Measurements from ENCODE around the gene SPINK9.
"Not testable (repeated sequence)": the region's sequence is repeated elsewhere in the genome, so short reads cannot be mapped to it uniquely, and the experiment has no call there.

The SPINK9 gene

GRCh38 chr5:148311484-148311883 lies 23.9 kb upstream of the SPINK9 start:
- no peak overlapping the region for H3K4me3 ChIP-seq (replicated peaks in 1 of 2; ENCODE audit: low read depth in 2 of 2, low read length in 2 of 2)
- DNase-seq (ENCODE audit: low read depth in 2 of 2): no peak
- TF ChIP-seq, protein P1, sequence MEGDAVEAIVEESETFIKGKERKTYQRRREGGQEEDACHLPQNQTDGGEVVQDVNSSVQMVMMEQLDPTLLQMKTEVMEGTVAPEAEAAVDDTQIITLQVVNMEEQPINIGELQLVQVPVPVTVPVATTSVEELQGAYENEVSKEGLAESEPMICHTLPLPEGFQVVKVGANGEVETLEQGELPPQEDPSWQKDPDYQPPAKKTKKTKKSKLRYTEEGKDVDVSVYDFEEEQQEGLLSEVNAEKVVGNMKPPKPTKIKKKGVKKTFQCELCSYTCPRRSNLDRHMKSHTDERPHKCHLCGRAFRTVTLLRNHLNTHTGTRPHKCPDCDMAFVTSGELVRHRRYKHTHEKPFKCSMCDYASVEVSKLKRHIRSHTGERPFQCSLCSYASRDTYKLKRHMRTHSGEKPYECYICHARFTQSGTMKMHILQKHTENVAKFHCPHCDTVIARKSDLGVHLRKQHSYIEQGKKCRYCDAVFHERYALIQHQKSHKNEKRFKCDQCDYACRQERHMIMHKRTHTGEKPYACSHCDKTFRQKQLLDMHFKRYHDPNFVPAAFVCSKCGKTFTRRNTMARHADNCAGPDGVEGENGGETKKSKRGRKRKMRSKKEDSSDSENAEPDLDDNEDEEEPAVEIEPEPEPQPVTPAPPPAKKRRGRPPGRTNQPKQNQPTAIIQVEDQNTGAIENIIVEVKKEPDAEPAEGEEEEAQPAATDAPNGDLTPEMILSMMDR (IDR thresholded peaks at IDR 0.05; ENCODE audit: low read depth, low read length): no peak

GRCh38 chr5:148312153-148312552 lies 23.2 kb upstream of the SPINK9 start, which contains the start of gene SPINK7:
TSS of gene SPINK7 (plus strand) at chr5:148312423. CDS start at chr5:148312484, 61 bp downstream.
- DNase-seq (ENCODE audit: low read depth in 2 of 2): no peak
- H3K4me3 ChIP-seq (replicated peaks in 1 of 2; ENCODE audit: low read depth in 2 of 2, low read length in 2 of 2): no peak within 1 kb of the TSS
- TF ChIP-seq, protein P1 (IDR thresholded peaks at IDR 0.05; ENCODE audit: low read depth, low read length): no peak

DNA sequence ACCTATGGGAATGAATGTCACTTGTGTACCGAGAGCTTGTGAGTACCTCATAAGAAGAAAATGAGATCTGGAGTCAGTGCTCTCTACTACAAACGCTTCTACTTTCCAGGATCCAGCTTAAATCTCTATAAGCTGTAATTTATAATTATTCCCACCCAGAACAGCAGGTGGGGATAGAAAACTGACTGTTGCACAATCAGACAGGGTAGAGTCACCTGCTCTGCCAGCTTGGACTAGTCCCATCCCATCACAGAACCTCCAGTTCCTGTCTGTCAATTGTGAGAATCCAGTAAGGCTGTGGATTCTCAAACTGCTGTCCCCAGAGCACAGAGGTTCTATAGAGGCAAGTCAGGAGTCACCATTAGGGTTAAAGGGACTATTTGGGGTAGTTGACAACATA lies 21.2 kb upstream of the SPINK9 start:
- H3K4me3 ChIP-seq (replicated peaks in 1 of 2; ENCODE audit: low read depth in 2 of 2, low read length in 2 of 2): no peak overlapping the region
- TF ChIP-seq, protein P1 (IDR thresholded peaks at IDR 0.05; ENCODE audit: low read depth, low read length): no peak
- DNase-seq (ENCODE audit: low read depth in 2 of 2): no peak

DNA sequence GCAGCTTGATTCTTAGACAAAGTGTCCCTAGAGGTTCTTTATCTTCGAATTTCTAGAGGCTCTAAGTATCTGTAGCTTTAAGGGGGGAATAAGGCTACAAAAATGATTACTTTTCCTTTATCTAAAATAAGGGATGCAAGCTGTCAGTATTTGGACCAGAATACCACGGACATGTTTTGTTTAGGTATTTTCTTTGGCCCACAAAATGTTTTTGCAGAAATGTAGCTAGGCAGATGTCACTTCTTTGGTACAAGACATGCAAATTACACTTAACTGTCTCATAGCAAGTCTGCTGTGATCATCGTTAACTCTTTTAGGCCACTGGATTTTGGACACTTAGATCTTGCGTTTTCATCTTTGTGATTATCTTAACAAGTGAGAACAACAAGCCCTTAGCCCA lies 20.6 kb upstream of the SPINK9 start:
- TF ChIP-seq, protein P1 (IDR thresholded peaks at IDR 0.05; ENCODE audit: low read depth, low read length): no peak
- H3K4me3 ChIP-seq (replicated peaks in 1 of 2; ENCODE audit: low read depth in 2 of 2, low read length in 2 of 2): no peak overlapping the region
- no peak for DNase-seq (ENCODE audit: low read depth in 2 of 2)

DNA sequence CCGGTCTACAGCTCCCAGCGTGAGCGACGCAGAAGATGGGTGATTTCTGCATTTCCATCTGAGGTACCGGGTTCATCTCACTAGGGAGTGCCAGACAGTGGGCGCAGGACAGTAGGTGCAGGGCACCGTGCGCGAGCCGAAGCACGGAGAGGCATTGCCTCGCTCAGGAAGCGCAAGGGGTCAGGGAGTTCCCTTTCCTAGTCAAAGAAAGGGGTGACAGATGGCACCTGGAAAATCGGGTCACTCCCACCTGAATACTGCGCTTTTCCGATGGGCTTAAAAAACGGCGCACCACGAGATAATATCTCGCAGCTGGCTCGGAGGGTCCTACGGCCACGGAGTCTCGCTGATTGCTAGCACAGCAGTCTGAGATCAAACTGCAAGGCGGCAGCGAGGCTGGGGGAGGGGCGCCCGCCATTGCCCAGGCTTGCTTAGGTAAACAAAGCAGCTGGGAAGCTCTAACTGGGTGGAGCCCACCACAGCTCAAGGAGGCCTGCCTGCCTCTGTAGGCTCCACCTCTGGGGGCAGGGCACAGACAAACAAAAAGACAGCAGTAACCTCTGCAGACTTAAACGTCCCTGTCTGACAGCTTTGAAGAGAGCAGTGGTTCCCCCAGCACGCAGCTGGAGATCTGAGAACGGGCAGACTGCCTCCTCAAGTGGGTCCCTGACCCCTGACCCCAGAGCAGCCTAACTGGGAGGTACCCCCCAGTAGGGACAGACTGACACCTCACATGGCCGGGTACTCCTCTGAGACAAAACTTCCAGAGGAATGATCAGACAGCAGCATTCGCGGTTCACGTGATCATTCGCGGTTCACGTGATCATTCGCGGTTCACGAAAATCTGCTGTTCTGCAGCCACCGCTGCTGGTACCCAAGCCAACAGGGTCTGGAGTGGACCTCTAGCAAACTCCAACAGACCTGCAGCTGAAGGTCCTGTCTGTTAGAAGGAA lies 15.1 kb upstream of the SPINK9 start:
- H3K4me3 ChIP-seq (replicated peaks in 1 of 2; ENCODE audit: low read depth in 2 of 2, low read length in 2 of 2): peak overlapping the region in 1 of 2 donors; percentile 6
- not testable (repeated sequence) for DNase-seq (ENCODE audit: low read depth in 2 of 2)

GRCh38 chr5:148333262-148333849 lies 2.0 kb upstream of the SPINK9 start:
- H3K4me3 ChIP-seq (replicated peaks in 1 of 2; ENCODE audit: low read depth in 2 of 2, low read length in 2 of 2): no peak overlapping the region
- TF ChIP-seq, protein P1 (IDR thresholded peaks at IDR 0.05; ENCODE audit: low read depth, low read length): no peak
- DNase-seq (ENCODE audit: low read depth in 2 of 2): no peak

DNA sequence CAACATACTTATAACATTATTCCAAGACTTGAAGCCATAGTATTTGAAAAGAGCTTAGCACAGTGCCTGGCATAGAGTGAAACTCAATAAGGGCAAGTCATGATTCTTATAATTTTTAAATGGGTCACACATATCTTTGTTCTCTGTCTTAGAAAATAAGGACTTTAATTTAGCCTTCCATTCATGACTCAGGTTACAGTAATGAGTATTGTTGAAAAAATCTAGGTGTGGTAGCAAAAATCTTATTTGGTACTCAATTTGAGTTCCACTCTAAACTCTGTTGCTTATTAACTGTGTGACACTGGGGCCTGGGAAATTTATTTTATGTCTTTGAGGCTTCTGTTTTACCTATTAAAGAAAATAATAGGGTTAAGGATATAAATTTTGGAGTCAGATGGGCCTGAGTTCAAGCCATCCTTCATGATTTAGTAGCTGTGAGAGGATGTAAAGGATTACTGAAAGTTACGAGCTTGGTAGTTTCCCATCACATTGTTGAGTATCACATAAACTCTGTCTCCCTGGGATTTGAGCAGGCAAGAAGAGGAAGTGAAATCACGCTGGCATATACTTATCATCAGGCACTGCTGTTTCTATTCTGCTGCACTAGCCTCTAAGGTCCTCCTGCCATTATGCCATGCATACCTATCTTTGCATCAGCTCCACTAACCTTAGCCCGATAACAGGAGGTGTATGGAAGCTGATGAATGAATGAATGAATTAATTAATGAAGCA lies 1.5 kb downstream of the SPINK9 start:
- H3K4me3 ChIP-seq (replicated peaks in 1 of 2; ENCODE audit: low read depth in 2 of 2, low read length in 2 of 2): no peak overlapping the region
- TF ChIP-seq, protein P1 (IDR thresholded peaks at IDR 0.05; ENCODE audit: low read depth, low read length): no peak
- DNase-seq (ENCODE audit: low read depth in 2 of 2): no peak
